ENCODE measurements around the gene TBX5.

DNA sequence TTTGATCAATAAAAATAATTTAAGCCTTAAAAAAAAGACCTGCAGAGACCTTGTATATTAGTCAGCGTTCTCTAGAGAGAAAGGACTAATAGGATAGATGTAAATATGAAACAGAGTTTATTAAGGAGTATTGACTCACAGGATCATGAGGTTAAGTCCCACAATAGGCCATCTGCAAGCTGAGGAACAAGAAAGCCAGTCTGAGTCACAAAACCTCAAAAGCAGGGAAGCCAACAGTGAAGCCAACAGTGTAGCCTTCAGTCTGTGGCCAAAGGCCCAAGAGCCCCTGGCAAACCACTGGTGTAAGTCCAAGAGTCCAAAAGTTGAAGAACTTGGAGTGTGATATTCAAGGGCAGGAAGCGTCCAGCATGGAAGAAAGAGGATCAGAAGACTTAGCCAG, 66.3 kb downstream of the TBX5 start:
- TF ChIP-seq MXI1 (IDR thresholded peaks at IDR 0.05; ENCODE audit: low read depth, low read length) (no peak), ZNF224 (CRISPR knock-in tag; IDR thresholded peaks at IDR 0.05) (no peak), U2AF1 (optimal IDR thresholded peaks at IDR 0.05; ENCODE audit: low read depth, low read length) (no peak), SAFB2 (IDR thresholded peaks at IDR 0.05; ENCODE audit: borderline replicate concordance, low read depth, low read length, severe bottlenecking) (no peak), EZH2 (IDR thresholded peaks at IDR 0.05; ENCODE audit: borderline replicate concordance, low read depth, low read length) (no peak)
- TF ChIP-seq, protein P1, sequence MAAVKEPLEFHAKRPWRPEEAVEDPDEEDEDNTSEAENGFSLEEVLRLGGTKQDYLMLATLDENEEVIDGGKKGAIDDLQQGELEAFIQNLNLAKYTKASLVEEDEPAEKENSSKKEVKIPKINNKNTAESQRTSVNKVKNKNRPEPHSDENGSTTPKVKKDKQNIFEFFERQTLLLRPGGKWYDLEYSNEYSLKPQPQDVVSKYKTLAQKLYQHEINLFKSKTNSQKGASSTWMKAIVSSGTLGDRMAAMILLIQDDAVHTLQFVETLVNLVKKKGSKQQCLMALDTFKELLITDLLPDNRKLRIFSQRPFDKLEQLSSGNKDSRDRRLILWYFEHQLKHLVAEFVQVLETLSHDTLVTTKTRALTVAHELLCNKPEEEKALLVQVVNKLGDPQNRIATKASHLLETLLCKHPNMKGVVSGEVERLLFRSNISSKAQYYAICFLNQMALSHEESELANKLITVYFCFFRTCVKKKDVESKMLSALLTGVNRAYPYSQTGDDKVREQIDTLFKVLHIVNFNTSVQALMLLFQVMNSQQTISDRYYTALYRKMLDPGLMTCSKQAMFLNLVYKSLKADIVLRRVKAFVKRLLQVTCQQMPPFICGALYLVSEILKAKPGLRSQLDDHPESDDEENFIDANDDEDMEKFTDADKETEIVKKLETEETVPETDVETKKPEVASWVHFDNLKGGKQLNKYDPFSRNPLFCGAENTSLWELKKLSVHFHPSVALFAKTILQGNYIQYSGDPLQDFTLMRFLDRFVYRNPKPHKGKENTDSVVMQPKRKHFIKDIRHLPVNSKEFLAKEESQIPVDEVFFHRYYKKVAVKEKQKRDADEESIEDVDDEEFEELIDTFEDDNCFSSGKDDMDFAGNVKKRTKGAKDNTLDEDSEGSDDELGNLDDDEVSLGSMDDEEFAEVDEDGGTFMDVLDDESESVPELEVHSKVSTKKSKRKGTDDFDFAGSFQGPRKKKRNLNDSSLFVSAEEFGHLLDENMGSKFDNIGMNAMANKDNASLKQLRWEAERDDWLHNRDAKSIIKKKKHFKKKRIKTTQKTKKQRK (IDR thresholded peaks at IDR 0.05; ENCODE audit: borderline replicate concordance, low read depth, low read length): no peak
- TF ChIP-seq, protein P2, sequence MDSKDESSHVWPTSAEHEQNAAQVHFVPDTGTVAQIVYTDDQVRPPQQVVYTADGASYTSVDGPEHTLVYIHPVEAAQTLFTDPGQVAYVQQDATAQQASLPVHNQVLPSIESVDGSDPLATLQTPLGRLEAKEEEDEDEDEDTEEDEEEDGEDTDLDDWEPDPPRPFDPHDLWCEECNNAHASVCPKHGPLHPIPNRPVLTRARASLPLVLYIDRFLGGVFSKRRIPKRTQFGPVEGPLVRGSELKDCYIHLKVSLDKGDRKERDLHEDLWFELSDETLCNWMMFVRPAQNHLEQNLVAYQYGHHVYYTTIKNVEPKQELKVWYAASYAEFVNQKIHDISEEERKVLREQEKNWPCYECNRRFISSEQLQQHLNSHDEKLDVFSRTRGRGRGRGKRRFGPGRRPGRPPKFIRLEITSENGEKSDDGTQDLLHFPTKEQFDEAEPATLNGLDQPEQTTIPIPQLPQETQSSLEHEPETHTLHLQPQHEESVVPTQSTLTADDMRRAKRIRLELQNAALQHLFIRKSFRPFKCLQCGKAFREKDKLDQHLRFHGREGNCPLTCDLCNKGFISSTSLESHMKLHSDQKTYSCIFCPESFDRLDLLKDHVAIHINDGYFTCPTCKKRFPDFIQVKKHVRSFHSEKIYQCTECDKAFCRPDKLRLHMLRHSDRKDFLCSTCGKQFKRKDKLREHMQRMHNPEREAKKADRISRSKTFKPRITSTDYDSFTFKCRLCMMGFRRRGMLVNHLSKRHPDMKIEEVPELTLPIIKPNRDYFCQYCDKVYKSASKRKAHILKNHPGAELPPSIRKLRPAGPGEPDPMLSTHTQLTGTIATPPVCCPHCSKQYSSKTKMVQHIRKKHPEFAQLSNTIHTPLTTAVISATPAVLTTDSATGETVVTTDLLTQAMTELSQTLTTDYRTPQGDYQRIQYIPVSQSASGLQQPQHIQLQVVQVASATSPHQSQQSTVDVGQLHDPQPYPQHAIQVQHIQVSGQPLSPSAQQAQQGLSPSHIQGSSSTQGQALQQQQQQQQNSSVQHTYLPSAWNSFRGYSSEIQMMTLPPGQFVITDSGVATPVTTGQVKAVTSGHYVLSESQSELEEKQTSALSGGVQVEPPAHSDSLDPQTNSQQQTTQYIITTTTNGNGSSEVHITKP (IDR thresholded peaks at IDR 0.05; ENCODE audit: partially characterized antibody): no peak
- TF ChIP-seq, protein P3, sequence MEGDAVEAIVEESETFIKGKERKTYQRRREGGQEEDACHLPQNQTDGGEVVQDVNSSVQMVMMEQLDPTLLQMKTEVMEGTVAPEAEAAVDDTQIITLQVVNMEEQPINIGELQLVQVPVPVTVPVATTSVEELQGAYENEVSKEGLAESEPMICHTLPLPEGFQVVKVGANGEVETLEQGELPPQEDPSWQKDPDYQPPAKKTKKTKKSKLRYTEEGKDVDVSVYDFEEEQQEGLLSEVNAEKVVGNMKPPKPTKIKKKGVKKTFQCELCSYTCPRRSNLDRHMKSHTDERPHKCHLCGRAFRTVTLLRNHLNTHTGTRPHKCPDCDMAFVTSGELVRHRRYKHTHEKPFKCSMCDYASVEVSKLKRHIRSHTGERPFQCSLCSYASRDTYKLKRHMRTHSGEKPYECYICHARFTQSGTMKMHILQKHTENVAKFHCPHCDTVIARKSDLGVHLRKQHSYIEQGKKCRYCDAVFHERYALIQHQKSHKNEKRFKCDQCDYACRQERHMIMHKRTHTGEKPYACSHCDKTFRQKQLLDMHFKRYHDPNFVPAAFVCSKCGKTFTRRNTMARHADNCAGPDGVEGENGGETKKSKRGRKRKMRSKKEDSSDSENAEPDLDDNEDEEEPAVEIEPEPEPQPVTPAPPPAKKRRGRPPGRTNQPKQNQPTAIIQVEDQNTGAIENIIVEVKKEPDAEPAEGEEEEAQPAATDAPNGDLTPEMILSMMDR (IDR thresholded peaks at IDR 0.05 in 2 of 3, conservative IDR thresholded peaks at IDR 0.05 in 1 of 3; ENCODE audit: insufficient read depth in 2 of 3, low read depth in 1 of 3, low read length in 3 of 3): no peak
- TF ChIP-seq, protein P4, sequence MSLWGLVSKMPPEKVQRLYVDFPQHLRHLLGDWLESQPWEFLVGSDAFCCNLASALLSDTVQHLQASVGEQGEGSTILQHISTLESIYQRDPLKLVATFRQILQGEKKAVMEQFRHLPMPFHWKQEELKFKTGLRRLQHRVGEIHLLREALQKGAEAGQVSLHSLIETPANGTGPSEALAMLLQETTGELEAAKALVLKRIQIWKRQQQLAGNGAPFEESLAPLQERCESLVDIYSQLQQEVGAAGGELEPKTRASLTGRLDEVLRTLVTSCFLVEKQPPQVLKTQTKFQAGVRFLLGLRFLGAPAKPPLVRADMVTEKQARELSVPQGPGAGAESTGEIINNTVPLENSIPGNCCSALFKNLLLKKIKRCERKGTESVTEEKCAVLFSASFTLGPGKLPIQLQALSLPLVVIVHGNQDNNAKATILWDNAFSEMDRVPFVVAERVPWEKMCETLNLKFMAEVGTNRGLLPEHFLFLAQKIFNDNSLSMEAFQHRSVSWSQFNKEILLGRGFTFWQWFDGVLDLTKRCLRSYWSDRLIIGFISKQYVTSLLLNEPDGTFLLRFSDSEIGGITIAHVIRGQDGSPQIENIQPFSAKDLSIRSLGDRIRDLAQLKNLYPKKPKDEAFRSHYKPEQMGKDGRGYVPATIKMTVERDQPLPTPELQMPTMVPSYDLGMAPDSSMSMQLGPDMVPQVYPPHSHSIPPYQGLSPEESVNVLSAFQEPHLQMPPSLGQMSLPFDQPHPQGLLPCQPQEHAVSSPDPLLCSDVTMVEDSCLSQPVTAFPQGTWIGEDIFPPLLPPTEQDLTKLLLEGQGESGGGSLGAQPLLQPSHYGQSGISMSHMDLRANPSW (CRISPR knock-in tag; IDR thresholded peaks at IDR 0.05): no peak
- TF ChIP-seq, protein P5, sequence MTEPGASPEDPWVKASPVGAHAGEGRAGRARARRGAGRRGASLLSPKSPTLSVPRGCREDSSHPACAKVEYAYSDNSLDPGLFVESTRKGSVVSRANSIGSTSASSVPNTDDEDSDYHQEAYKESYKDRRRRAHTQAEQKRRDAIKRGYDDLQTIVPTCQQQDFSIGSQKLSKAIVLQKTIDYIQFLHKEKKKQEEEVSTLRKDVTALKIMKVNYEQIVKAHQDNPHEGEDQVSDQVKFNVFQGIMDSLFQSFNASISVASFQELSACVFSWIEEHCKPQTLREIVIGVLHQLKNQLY (CRISPR knock-in tag; conservative IDR thresholded peaks at IDR 0.05): no peak
- TF ChIP-seq, protein P6, sequence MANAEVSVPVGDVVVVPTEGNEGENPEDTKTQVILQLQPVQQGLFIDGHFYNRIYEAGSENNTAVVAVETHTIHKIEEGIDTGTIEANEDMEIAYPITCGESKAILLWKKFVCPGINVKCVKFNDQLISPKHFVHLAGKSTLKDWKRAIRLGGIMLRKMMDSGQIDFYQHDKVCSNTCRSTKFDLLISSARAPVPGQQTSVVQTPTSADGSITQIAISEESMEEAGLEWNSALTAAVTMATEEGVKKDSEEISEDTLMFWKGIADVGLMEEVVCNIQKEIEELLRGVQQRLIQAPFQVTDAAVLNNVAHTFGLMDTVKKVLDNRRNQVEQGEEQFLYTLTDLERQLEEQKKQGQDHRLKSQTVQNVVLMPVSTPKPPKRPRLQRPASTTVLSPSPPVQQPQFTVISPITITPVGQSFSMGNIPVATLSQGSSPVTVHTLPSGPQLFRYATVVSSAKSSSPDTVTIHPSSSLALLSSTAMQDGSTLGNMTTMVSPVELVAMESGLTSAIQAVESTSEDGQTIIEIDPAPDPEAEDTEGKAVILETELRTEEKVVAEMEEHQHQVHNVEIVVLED (CRISPR knock-in tag; IDR thresholded peaks at IDR 0.05): no peak
- TF ChIP-seq, protein P7, sequence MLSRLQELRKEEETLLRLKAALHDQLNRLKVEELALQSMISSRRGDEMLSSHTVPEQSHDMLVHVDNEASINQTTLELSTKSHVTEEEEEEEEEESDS (CRISPR knock-in tag; IDR thresholded peaks at IDR 0.05): no peak
- TF ChIP-seq, protein P8, sequence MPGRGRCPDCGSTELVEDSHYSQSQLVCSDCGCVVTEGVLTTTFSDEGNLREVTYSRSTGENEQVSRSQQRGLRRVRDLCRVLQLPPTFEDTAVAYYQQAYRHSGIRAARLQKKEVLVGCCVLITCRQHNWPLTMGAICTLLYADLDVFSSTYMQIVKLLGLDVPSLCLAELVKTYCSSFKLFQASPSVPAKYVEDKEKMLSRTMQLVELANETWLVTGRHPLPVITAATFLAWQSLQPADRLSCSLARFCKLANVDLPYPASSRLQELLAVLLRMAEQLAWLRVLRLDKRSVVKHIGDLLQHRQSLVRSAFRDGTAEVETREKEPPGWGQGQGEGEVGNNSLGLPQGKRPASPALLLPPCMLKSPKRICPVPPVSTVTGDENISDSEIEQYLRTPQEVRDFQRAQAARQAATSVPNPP (IDR thresholded peaks at IDR 0.05; ENCODE audit: borderline replicate concordance, insufficient read depth, insufficient read length): no peak
